Stimulated activated CD8-positive, alpha-beta memory T cell treated with anti-CD3 and anti-CD28 coated beads, Interleukin-4, amount 100 ng/mL, for 1 hour (primary cell): ENCODE data around the gene IL17D.
"Not testable (repeated sequence)": the region's sequence is repeated elsewhere in the genome, so short reads cannot be mapped to it uniquely, and the experiment has no call there.

Source experiments
- DNase-seq, 2 donors: peaks; one replicate each; pipeline ENCODE4 v3.0.0-alpha.2; 2020; ENCODE audit warnings: low read depth in 2 of 2, low spot score in 1 of 2

The IL17D gene

DNA sequence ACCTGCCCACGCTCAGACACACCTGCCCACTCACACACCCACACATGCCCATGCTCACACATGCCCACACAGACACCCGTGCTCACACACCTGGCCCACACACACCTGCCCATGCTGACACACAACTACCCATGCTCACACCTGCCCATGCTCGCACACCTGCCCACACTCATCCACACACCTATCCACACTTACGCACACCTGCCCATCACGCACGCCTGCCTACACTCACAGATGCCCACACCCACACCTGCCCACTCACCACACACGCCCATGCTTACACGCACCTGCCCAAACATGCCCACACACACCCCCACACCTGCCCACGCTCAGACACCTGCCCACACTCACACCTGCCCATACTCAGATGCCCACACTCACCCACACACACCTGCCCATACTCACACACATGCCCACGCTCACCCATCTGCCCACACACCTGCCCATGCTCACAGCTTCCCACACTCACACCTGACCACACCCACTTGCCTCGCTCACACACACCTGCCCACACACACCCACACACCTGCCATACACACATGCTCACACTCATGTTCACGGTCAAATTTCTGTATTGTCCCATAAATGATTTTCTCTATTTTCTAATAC, 15.6 kb downstream of the IL17D start:
- DNase-seq: no peak

DNA sequence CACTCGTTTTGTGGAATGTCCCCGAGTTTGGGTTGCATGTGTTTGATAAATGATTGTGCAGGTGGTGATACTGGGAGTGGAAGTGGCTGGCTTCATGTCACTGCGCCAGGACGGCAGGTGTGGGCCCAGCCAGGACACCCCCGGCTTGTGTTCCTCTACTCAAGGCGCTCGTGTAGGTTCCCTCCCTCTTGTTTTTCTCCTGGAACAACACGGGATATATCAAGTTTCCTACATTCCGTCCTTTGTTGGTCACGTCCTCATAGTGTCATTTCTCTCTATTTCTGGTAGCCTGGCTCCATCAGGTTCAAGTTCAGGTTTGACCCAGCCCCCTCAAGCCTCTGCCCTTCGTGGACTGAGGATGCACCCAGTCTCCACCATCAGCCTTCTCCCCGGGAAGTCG, 16.3 kb downstream of the IL17D start:
- no peak for DNase-seq

DNA sequence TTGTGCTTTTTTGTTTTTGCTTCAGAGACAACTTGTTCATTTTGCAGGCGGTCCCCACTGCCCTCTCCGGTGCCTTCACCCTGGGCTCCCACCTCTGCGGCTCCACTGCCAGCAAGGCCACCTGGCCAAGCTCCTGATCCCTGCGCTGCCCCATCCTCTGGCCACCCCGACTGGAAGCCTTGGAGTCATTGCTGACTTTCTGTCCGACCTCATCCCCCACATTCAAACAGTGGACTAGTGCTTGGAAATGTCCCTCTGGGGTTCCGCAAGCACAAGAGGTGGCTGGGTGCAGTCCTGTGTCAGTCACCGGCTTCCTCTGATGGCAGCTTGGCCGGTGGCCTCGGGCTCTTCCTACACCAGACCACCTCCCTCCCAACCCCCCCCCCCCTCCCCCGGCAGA, 17.0 kb downstream of the IL17D start:
- DNase-seq: no peak

DNA sequence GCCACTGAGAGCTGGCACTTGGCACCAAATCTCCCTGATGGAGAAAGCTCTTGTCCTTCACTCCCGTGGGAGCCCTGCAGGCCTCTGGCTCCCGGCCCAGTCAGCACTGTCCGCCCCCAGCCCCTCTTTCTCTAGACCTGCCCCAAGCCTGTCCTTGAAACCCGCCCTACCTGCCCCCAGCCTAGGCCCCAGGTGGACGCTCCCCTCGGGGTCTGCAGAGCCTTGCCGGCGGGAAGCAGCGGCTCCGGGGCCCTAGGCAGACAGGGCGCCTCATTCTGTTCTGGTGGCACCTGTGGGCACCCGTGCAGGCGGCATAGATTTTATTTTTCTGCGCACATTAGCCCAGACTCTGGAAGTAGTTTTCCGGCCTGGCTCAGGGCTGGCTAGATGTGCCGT, 17.6 kb downstream of the IL17D start:
- no peak for DNase-seq

DNA sequence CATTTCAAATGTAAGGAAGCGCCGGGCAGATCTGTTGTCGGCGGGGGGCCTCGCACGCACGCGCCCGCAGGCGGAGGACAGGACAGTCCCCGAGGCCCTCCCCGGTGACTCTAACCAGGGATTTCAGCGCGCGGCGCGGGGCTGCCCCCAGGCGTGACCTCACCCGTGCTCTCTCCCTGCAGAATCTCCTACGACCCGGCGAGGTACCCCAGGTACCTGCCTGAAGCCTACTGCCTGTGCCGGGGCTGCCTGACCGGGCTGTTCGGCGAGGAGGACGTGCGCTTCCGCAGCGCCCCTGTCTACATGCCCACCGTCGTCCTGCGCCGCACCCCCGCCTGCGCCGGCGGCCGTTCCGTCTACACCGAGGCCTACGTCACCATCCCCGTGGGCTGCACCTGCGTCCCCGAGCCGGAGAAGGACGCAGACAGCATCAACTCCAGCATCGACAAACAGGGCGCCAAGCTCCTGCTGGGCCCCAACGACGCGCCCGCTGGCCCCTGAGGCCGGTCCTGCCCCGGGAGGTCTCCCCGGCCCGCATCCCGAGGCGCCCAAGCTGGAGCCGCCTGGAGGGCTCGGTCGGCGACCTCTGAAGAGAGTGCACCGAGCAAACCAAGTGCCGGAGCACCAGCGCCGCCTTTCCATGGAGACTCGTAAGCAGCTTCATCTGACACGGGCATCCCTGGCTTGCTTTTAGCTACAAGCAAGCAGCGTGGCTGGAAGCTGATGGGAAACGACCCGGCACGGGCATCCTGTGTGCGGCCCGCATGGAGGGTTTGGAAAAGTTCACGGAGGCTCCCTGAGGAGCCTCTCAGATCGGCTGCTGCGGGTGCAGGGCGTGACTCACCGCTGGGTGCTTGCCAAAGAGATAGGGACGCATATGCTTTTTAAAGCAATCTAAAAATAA, 18.2 kb downstream of the IL17D start:
- DNase-seq: no peak

DNA sequence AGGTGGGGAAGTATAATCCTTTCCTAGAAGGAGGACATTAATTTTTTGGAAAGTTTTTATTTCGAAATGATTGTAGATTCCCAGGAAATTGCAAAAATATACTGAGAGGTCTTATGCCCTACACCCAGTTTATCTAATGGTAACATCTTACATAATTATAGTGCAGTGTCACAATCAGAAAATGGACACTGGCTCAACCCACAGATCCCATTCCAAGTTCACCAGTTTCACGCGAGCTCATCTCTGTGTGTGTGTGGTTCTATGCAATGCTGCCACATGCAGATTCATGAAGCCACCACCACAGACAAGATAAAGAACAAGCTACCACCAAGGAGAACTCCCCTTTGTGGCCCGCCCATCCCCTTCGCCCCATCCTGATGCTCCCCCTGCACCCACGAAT, 24.4 kb downstream of the IL17D start:
- DNase-seq: no peak

DNA sequence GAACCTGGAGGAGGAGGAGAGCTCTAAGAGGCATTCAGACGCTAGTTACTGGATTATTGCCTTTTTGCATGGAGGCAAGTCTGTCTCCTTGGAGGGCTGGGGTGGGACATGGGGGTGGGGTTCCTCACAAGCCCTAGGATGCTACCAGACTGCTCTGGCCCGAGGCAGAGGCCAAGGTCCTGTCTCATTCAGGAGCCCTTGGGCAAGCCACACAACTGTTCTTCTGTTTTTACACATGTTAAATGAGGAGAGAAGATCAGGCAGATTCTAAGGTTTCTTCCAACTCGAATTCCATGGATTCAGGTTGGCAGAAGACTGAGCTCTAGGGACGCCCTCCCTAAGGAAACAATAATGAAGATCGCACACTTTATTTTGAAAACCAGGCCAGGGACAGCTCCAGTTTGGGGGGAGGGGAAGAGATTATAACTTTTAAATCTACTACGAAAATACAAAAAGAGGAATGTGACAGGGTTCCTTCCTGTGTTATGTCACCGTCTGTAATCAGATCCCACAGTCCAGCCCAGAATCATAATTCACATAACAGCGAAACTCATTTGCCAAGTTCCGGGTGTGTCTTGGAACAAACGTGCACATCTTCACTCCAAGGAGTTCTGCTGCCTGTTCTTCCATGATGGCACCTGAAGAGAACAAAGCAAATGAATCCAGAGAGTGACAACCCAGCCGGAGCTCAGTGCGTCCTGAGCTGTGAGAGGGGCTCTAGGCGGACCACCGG, 25.2 kb downstream of the IL17D start:
- DNase-seq: no peak

DNA sequence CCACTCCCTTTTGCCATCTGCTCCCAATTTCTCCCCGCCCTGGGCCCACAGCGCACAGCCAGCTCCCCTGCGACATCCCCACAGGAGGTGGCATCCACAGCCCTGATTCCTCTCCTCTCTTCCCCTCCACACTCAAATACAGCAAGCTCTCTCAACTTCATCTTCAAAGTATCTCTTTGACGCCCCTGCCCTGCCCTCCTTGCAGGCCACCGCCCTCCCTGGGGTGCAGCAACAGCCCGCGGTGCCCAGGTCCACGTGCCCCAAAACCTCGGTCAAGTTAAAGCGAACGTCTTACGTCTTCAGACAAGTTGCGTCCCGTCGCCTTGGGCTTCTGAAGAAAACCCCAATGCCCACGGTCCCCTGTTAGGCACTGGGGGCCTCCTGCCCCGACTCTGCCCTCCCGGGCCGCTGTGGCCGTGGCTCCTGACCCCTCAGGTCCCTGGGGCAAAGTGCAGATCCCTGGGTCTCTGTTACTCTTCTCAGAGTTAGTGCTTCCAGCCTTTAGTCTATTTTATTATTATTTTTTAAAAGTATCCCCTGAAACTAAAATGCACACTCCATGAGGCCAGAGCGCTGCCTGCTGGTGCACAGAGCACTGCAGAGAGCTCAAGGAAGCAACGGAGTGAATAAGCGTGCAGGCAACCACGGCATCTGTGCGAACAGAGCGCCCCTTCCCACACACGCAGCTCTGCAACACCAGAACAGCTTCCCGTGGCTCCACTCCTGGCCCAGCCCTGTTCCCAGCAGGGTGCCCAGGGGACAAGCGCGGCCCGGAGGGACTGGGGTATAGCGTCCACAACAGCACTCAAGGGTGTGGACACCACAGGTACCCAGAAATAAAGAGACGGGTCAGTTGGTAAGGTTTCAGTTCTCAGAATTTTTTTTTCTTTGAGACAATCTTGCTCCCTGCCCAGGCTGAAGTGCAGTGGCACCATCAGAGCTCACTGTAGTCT, 26.4 kb downstream of the IL17D start:
- no peak for DNase-seq

DNA sequence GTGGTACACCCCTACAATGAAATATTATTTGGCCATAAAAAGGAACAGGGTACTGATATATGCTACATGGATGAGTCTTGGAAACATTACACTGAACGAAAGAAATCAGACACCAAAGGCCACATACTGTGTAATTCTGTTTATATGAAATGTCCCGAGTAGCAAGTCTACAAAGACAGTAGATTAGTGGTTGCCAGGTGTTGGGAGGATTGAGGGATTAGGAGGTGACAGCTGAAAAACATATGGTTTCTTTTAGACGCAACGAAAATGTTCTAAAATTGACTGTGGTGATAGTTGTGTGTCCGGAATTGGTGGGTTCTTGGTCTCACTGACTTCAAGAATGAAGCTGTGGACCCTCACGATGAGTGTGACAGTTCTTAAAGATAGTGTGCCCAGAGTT, 35.1 kb downstream of the IL17D start:
- DNase-seq: no peak

DNA sequence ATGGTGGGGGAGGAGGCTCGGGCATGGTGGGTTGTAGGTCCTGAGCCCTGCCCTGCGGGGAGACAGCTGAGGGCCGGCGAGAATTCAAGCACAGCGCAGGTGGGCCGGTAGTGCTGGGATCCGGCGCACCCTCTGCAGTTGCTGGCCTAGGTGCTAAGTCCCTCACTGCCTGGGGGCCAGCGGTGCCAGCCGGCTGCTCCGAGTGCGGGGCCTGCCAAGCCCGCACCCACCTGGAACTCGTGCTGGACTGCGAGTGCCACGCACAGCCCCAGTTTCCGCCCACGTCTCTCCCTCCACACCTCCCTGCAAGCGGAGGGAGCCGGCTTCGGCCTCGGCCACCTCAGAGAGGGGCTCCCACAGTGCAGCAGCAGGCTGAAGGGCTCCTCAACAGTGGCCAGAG, 36.5 kb downstream of the IL17D start:
- no peak for DNase-seq

DNA sequence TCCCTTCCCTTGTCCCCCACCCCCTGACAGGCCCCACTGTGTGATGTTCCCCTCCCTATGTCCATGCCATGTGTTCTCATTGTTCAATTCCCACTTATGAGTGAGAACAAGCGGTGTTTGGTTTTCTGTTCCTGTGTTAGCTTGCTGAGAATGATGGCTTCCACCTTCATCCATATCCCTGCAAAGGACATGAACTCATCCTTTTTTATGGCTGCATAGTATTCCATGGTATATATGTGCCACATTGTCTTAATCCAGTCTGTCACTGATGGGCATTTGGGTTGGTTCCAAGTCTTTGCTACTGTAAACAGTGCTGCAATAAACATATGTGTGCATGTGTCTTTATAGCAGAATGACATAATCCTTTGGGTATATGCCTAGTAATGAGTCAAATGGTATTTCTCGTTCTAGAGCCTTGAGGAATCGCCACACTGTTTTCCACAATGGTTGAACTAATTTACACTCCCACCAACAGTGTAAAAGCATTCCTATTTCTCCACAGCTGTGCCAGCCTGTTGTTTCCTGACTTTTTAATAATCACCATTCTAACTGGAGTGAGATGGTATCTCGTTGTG, 40.4 kb downstream of the IL17D start:
- DNase-seq: not testable (repeated sequence)

DNA sequence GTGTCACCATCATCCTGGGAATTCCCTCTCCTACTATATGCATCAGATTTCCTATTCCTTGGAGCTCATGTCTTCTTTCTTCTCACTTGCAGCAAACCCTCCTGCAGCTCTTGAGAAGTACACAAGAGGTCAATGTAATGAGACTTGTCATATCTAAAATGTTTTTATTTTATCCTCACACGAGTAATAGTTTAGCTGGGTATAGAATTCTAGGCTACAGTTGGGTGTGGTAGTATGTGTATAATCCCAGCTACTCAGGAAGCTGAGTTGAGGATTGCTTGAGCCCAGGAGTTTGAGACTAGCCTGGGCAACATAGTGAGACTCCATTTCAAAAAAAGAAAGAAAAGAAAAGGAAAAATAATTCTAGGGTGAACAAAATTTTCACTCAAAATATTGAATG, 45.9 kb downstream of the IL17D start:
- no peak for DNase-seq

DNA sequence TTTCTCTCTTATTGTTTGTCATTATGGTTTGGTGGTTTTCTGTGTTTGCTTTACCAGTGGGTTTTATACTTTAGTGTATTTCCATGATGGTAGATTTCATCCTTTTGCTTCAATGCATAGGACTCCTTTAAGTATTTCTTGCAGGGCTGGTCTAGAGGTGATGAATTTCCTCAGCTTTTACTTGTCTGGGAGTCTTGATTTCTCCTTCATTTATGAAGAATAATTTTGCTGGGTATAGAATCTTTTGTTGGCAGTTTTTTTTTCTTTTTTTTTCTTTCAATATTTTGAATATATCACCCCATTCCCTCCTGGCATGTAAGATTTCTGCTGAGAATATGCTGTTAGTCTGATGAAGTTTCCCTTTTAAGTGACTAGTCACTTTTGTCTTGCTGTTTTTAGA, 50.5 kb downstream of the IL17D start:
- DNase-seq: no peak

DNA sequence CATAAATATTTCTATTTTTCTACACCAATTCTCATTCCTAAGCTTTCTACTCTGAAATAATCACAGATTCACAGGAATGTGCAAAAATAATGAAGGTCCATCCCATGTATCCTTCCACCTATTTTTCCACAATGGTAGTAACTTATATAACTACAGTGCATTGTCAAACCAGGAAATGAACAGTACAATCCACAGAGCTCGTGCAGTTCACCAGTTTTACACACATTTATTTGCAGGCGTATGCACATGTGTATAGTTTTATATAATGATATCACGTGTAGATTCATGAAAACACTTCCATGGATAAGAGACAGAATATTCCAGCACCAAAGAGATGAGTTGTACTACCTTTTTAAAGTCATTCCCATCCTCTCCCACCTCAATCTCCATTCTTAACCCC, 57.4 kb downstream of the IL17D start:
- DNase-seq: no peak

DNA sequence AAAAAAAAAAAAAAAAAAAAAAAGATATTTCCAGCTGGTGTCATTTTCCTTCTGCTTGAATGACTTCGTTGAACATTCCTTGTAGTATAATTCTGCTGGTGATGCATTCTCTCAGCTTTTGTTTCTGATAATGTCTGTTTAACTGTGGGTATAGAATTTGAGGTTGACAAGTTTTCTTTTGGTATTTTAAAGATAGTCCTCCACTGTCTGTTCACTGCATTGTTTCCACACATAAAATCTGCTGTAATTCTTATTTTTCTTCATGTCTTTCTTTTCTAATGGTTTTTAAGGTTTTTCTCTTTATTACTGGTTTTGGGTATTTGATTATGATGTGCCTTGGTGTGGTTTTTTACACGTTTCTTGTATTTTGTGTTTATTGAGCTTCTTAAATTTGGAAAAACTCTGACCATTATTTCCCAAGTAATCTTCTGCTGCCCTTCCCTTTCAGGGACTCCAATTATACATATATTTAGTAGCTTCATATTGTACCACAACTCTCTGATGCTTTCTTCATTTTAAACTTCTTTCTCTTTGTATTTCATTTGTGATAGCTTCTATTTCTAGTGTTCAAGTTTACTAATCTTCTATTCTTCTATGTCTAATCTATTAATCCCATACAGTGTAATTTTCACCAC, 63.9 kb downstream of the IL17D start:
- no peak for DNase-seq

DNA sequence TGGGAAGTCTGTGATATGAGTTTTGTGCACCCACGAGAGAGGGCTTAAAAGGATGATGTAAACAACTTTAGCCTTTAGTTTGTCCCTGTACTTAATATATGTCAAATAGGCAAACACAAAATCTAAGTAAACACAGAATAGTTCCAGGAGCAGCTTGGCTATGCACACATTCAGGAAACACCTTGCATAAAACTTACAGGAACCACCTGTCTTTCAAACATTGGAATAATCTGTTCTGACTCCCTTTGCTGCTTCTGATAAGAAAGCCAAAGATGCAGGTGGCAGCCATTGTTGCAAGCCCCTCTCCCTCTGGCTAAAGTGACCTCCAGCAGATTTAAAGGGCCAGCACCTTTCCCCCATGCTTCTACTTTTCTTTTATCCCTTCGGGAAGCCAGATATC, 65.6 kb downstream of the IL17D start:
- DNase-seq: no peak

DNA sequence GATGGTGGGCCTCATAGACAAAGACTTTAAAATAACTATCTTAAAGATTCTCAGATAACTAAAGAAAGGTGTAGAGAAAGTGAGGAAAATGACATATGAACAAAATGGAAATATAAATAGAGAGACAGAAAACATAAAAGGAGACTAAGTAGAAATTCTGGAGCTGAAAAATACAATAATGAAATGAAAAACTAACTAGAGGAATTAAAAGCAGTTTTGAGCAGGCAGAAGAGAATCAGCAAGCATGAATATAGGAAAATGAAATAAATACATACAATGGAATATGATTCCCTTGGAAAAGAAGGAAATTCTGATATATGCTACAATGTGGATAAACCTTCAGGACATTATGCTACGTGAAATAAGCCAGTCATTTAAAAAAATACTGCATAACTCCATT, 66.3 kb downstream of the IL17D start:
- DNase-seq: no peak
